Fibroblast of gingiva (primary cell): ENCODE results near the gene KAZALD1.

Source experiments
- DNase-seq: peaks from one replicate; pipeline ENCODE4 v3.0.0-alpha.2; 2011; ENCODE audit warnings: low read depth

Gene KAZALD1

DNA sequence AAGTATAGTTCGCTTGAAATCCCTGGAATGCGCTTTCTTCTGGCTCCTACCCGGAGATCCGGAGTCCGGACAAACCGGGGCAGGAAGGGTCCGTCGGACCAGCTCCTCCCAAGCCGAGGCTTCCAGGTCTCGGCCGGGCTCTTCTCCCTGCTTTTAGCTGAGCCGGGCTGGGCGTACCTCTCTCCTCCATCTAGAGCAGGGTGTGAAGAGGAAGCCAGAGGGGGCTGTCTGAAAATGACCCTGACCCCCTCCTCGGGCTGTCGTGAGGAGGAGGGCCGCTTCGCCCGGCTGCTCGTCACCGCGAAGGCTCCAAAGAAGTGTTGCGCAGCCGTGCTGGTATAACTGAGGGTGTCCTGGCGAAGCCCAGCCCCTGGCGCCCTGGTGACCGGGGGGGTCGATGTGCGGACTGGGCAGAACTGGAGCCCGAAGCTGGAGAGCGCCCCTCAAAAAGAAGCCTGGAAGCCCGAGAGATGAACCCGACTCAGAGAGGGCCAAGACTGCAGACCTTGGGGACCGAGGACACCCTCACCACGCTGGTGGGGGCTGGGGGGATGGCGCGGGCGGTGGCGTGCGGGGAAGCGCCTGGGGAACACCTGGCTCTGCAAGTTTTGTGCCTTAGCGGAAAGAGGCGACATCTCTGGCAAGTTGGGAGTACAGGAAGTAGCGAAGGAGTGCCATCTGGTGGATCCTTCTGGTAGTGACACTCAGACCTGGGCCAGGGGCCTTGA is 5.7 kb downstream of the KAZALD1 start:
- DNase-seq = peak; percentile 72

- DNase-seq = no peak
These were observed 7.7 kb downstream of the KAZALD1 start for GRCh38 chr10:101069441-101069840.

DNA sequence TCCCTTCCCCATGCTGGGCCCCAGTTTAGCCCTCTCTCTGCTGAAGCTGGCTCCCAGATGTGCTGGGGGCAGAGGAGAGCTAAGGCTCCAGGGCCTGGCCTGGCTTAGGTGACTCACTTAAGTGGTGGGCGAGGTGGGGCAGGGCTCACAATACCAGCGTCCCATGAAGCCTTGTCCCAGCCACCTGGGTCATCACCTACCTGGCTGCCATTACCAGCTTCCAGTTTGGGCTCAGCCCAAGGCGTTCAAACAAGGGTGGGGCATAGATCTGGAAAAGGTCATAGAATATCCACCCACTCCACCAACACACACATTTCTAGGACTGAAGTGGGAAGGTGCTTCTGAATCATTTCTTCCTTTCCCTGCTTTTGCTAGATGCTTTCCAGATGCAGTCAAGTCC is 8.3 kb downstream of the KAZALD1 start:
- no peak for DNase-seq

DNA sequence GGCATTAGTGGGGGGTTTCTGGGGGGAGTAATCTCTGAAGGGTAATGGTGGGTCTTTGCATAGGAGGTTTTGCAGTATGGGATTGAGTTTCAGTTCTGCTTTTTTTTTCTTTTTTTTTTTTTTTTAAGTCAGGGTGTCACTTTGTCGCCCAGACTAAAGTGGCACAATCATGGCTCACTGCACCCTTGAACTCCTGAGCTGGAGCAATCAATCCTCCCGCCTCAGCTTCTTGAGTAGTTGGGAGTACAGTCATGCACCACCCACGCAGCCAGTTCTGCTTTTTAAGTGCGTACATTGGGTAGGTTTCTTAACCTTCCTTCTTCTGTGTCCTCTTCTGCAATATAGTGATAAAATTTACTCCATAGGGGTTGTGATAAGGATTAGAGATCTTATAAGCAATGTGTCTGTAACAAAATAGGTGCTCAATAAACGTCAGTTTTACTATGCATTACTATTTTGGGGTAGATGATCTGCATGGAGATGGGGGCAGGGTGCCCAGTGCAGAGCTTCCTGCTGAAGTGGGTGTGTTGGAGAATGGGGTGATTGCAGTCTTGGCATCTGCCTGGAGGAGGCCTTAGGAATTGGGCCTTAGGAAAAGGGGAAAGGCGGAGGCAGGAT is 9.6 kb downstream of the KAZALD1 start:
- DNase-seq = no peak

GRCh38 chr10:101071885-101072433 is 10.2 kb downstream of the KAZALD1 start:
- DNase-seq = no peak

DNA sequence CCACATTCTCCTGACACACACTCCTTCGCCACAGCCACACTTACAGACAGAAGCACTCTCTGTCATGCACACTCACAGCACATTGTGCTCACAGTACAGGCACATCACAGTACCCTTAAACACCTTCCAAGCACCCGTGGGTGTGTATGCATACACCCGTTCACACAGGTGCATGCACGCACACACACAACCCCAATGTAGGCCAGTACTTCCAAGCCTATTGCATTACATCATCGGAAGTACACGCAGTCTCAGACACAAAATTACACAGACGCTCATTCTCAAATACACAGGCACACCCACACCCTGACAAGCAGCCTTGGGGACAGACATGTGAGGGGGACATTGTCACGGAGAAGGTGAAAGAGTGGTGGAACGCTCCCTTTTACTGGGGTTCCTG is 11.1 kb downstream of the KAZALD1 start:
- DNase-seq = no peak

GRCh38 chr10:101073631-101074030 is 11.8 kb downstream of the KAZALD1 start:
- DNase-seq = no peak

- no peak for DNase-seq
These were observed 14.0 kb downstream of the KAZALD1 start for GRCh38 chr10:101075775-101076174.

GRCh38 chr10:101076630-101077029 is 14.8 kb downstream of the KAZALD1 start:
- no peak for DNase-seq

DNA sequence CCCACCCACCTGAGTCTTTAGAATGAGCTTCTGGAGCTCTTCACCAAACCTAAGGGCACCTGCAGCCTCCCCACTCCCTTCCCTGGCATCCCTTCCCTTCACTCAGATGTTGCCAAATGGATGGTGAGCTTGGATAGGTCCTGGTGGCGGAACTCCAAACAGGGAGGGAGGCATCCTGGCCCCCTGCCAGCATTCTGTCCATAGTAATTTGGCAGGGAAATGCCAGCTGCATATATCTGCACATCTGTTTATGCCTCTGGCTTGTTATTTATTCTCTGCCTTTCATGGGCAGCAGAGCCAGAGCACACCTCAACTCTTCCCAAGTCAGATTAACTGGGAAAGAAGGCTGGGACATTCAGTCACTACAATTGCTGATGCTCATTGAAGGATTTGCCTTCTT is 18.1 kb downstream of the KAZALD1 start:
- no peak for DNase-seq

DNA sequence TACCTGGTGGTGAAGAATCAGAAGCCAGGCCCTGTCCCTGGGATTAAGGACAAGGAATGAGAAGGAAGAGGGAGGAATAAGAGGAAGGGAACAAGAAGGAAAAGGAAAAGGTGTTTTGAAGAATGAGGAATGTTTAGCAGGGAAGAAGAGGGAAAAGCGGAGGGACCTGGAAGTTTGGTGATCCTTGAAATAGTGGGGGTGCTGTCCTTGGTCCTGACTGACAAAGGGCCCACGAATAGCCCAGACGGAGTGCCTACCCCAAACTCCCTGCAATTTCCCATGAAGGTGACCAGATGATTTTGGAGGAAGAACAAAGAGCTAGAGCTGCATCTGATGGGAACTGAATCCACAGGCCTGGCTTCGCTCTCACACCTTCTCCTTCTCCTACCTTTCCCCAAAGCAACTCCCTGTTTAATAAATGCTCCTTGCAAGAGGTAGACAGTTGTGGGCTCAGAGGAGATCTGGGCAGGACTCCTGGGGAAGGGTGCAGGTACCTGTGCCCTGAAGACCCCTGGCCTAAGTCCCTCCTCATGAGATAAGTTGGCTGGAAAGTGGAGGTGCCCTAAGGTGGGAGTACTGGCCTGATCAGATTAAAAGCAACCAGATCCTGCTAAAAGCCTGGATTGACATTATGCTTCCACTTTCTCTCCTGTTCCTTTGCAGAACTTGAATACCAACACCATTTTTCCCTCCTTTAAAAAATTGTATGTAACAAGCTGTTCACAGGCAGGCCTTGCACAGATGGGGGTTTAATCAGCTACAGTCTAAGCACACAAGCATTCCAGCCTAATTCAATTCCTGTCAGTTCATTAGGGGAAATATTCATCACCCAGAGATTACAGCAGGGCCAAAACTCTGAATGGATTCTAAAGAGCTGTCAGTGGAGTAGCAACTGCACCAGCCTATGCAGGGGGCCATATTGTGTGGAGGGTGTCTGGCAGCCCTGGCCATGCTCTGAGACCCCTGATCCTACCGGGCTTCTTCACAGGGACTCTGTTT is 19.4 kb downstream of the KAZALD1 start:
- DNase-seq = no peak

- no peak for DNase-seq
These were observed 24.1 kb downstream of the KAZALD1 start for GRCh38 chr10:101085846-101086245.

GRCh38 chr10:101087376-101087775 is 25.6 kb downstream of the KAZALD1 start:
- DNase-seq = no peak

GRCh38 chr10:101087965-101088364 is 26.2 kb downstream of the KAZALD1 start:
- DNase-seq = no peak

DNA sequence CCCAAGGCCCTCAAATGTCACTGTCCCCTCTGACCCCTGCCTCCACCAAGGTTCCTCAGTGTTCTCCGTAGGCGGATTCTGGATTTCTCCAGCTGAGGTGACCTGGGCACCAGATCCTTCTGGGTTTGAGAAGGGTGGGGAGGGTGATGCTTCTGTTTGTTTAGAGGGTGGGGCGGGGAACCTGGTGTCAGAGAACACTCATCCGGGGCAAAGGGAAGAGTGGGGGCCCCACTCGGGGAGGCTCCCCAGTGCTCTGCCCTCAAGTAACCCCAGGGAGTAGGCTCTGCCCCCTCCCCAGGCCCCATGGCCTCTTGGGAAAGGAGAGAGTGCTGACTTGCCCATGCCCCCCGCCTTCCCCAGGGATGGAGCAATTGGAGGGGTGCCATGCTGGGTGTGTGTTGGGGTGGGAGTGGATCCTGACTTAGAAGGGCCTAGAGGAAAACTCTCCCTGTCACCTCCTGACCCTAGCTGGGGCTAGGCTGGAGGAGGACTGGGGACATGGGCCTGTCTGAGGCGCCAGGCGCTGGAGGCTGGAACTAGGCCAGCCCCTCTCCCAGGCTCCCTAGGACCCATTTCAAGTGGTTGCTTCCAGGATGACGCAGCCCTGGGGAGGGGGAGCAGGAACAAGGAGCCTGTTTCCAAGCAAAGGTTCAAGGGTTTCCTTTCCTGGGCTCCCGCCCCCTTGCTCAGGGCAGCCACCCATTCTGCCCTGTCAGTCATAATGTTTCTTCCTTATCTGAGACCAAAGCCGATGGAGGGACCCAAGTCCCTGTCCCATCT is 27.9 kb downstream of the KAZALD1 start:
- DNase-seq = no peak

DNA sequence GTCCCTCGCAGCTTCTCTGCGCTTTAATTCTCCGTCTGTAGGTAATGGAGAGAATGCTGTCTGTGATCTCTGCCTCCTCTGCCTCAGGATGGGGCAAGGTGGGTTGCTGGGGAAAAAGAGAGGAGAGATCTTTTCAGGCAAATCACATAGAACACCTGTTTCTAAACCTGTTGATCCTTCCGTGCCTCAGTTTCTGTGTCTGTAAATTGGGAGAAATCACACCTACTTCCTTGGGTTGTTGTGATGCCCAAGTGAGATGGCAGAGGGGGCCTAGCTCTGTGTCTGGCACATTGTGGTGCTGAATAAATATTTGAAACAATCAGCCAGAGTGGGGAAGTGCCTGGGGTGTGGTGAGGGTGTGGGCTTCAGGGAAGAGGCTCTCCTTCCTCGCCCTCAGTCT is 28.8 kb downstream of the KAZALD1 start:
- no peak for DNase-seq

- DNase-seq = peak; percentile 14
These were observed 29.9 kb downstream of the KAZALD1 start for GRCh38 chr10:101091546-101092290.

- DNase-seq = no peak
These were observed 31.1 kb downstream of the KAZALD1 start for GRCh38 chr10:101092881-101093354.

DNA sequence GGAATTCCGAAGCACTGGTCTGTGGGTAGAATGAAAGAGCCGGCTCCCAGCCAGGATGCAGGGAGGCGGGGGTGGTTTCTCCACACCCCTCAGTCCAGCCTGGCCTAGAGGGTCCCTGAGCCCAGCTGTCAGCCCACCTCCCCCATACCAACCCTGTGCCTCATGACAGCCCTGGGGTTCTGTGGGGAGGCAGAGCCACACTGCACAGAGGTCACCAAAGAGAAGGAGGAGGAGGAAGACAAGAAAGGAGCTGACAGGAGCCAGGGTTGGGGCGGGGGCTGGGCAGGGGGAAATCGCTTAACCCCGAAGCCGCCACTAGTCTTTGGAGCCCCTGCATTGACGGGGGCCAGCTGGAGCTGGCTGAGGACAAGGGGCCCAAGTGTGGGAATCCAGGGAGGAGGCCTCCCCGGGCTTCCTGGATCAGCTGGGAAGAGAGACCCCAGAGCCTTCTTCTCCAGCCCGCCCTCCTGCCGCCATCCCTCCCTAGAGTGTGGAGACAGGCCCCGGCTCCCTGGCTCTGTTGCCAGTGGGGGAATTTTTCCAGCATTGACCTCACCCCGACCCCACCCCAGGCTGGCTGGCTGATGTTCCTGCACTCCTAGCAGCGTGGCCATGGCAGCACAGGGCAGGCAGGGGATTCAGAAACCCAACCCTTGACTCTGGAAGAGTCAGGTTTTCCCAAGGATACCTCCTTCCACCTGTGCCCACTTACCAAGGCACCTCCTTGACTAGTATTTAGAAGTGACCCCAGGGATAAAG is 32.5 kb downstream of the KAZALD1 start:
- no peak for DNase-seq

DNA sequence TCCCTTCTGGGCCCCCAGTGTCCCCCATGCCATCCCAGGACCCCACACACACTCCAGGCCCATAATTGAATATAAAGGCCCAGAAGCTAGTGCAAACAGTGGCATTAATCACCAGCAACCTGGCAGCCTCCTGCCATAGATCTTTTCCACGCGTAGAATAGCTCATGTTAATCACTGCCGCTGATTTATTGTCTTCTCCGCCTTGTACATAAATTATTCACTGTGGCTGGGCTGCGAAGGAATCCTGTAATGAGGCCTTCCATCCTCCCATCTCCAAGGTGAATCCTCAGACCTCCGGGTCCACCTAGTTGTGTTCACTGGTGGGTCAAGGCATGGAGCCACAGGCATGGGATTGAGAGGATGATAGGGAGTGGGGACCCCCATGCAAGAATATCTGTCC is 33.2 kb downstream of the KAZALD1 start:
- DNase-seq = no peak
